ENCODE results near the gene MINDY4.

MINDY4 gene

GRCh38 chr7:30778255-30779025, 7.2 kb downstream of the MINDY4 start:
- Histone ChIP-seq H3K36me3 (peaks cover 3% of the 10 kb centered on the region; the same call in 1 of the 2 replicates), H3K9me3 (ENCODE audit: severe bottlenecking) (no peaks in the 10 kb centered on the region), H3K27ac (no peak overlapping the region), H3K27me3 (ENCODE audit: insufficient read depth, low read depth, severe bottlenecking) (no peaks in the 10 kb centered on the region), H3K4me3 (ENCODE audit: low read depth, low read length) (no peak overlapping the region)
- TF ChIP-seq CTCF (IDR thresholded peaks at IDR 0.05; ENCODE audit: low read depth, low read length) = no peak
- no peak for DNase-seq

GRCh38 chr7:30779574-30779973, 8.4 kb downstream of the MINDY4 start:
- no peaks in the 10 kb centered on the region for H3K27me3 ChIP-seq (ENCODE audit: insufficient read depth, low read depth, severe bottlenecking)
- no peak for DNase-seq
- H3K9me3 ChIP-seq (ENCODE audit: severe bottlenecking) = no peaks in the 10 kb centered on the region
- peaks cover 3% of the 10 kb centered on the region; the same call in 1 of the 2 replicates for H3K36me3 ChIP-seq
- no peak overlapping the region for H3K4me3 ChIP-seq (ENCODE audit: low read depth, low read length)
- no peak overlapping the region for H3K27ac ChIP-seq
- no peak for TF ChIP-seq CTCF (IDR thresholded peaks at IDR 0.05; ENCODE audit: low read depth, low read length)

- Histone ChIP-seq H3K4me3 (ENCODE audit: low read depth, low read length) (no peak overlapping the region), H3K27ac (no peak overlapping the region), H3K9me3 (ENCODE audit: severe bottlenecking) (no peaks in the 10 kb centered on the region), H3K27me3 (ENCODE audit: insufficient read depth, low read depth, severe bottlenecking) (no peaks in the 10 kb centered on the region), H3K36me3 (peaks cover 3% of the 10 kb centered on the region; the same call in 1 of the 2 replicates)
- TF ChIP-seq CTCF (IDR thresholded peaks at IDR 0.05; ENCODE audit: low read depth, low read length) = no peak
- DNase-seq = no peak
These were observed 9.7 kb downstream of the MINDY4 start for GRCh38 chr7:30780941-30781340.

GRCh38 chr7:30782690-30783089, 11.5 kb downstream of the MINDY4 start:
- Histone ChIP-seq H3K27ac (no peak overlapping the region), H3K9me3 (ENCODE audit: severe bottlenecking) (no peaks in the 10 kb centered on the region), H3K4me3 (ENCODE audit: low read depth, low read length) (no peak overlapping the region), H3K27me3 (ENCODE audit: insufficient read depth, low read depth, severe bottlenecking) (no peaks in the 10 kb centered on the region), H3K36me3 (peaks cover 3% of the 10 kb centered on the region; the same call in 1 of the 2 replicates)
- DNase-seq = no peak
- TF ChIP-seq CTCF (IDR thresholded peaks at IDR 0.05; ENCODE audit: low read depth, low read length) = no peak

- H3K36me3 ChIP-seq = peaks cover 3% of the 10 kb centered on the region; the same call in 1 of the 2 replicates
- no peak for TF ChIP-seq CTCF (IDR thresholded peaks at IDR 0.05; ENCODE audit: low read depth, low read length)
- DNase-seq = no peak
These were observed 14.6 kb downstream of the MINDY4 start for GRCh38 chr7:30785786-30786185.

GRCh38 chr7:30787486-30787885, 16.3 kb downstream of the MINDY4 start:
- DNase-seq = no peak
- H3K9me3 ChIP-seq (ENCODE audit: severe bottlenecking) = no peaks in the 10 kb centered on the region
- no peaks in the 10 kb centered on the region for H3K27me3 ChIP-seq (ENCODE audit: insufficient read depth, low read depth, severe bottlenecking)
- H3K27ac ChIP-seq = no peak overlapping the region
- TF ChIP-seq CTCF (IDR thresholded peaks at IDR 0.05; ENCODE audit: low read depth, low read length) = no peak
- H3K36me3 ChIP-seq = no peaks in the 10 kb centered on the region
- H3K4me3 ChIP-seq (ENCODE audit: low read depth, low read length) = no peak overlapping the region

More at GRCh38 chr7:30785786-30786185, 14.6 kb downstream of the MINDY4 start:
- Histone ChIP-seq H3K9me3 (ENCODE audit: severe bottlenecking) (no peaks in the 10 kb centered on the region), H3K27ac (no peak overlapping the region), H3K27me3 (ENCODE audit: insufficient read depth, low read depth, severe bottlenecking) (no peaks in the 10 kb centered on the region), H3K4me3 (ENCODE audit: low read depth, low read length) (no peak overlapping the region)
